K562 (cell line): ENCODE results near the gene UBE2O.

Source experiments
- ARID2 ChIP-seq: fragments of 450-650 bp; IDR thresholded peaks from 2 replicates; pipeline ENCODE4 v1.6.1; 2017; ENCODE audit warnings: antibody characterized with exemption, mild to moderate bottlenecking
- CCNT2 ChIP-seq: IDR thresholded peaks from 2 replicates; pipeline ENCODE4 v1.6.1; 2011; ENCODE audit warnings: borderline replicate concordance, low read depth, mild to moderate bottlenecking, moderate library complexity, mixed read lengths, low read length; ENCODE audit not compliant: insufficient read length; ENCODE audit errors: extremely low read depth
- EP300 ChIP-seq: IDR thresholded peaks from 2 replicates; pipeline ENCODE4 v1.6.1; 2012; ENCODE audit warnings: low read length, improper control_type of control experiment
- KAT2B ChIP-seq: IDR thresholded peaks from one replicate; pipeline ENCODE4 v1.6.1; 2012; ENCODE audit warnings: low read depth, mild to moderate bottlenecking, control low read depth, inconsistent platforms, low read length, moderate library complexity
- NFYB ChIP-seq: IDR thresholded peaks from 2 replicates; pipeline ENCODE4 v1.6.1; 2011; ENCODE audit warnings: mild to moderate bottlenecking, moderate library complexity; ENCODE audit not compliant: insufficient read length; ENCODE audit errors: extremely low read depth
- NRF1 ChIP-seq, 2 experiments: fragments of 450-650 bp; IDR thresholded peaks in 1 of 2; conservative IDR thresholded peaks in 1 of 2; 2 replicates each; pipeline ENCODE4 v1.6.1; 2014; ENCODE audit warnings: mild to moderate bottlenecking in 2 of 2
- PHB2 ChIP-seq: fragments of 450-650 bp; IDR thresholded peaks from 2 replicates; pipeline ENCODE4 v1.6.1; 2017; ENCODE audit warnings: low read depth
- POLR2A ChIP-seq: fragments of 450-650 bp; conservative IDR thresholded peaks from 2 replicates; pipeline ENCODE4 v1.6.1; 2016
- RBFOX2 ChIP-seq: fragments of 200-400 bp; formaldehyde crosslinking; IDR thresholded peaks from 2 replicates; pipeline ENCODE4 v1.6.1; 2017; ENCODE audit warnings: low read depth, mild to moderate bottlenecking, low read length, moderate library complexity
- TF ChIP-seq, protein P1 (sequence below): fragments of 250-450 bp; sonication (Bioruptor Pico); IDR thresholded peaks from 2 replicates; pipeline ENCODE4 v1.8.0; 2022; ENCODE audit warnings: inconsistent platforms
- TF ChIP-seq, protein P2 (sequence below): sonication (generic); formaldehyde crosslinking; IDR thresholded peaks from 2 replicates; pipeline ENCODE4 v1.9.0; 2022; ENCODE audit warnings: mild to moderate bottlenecking, missing genetic modification reagents

DNA sequence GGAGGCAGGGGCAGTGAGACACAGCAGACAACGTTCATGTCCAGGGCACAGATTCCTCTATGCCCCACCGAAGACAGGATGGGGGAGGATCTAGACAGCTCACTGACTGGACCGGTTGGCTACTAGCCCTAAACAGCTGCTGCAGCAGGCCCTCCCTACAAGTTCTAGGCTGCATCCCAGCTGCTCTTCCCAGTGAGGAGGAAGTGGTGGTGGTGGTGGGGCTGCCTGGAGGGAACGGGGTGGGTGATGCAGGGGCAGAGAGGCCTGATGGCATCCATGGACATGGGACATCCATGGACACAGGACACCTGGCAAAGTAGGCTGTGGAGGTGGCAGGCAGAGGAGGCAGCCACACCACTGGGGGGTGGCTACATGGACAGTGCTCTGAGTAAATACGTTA lies 50.2 kb downstream of the UBE2O start:
- TF ChIP-seq, protein P1, sequence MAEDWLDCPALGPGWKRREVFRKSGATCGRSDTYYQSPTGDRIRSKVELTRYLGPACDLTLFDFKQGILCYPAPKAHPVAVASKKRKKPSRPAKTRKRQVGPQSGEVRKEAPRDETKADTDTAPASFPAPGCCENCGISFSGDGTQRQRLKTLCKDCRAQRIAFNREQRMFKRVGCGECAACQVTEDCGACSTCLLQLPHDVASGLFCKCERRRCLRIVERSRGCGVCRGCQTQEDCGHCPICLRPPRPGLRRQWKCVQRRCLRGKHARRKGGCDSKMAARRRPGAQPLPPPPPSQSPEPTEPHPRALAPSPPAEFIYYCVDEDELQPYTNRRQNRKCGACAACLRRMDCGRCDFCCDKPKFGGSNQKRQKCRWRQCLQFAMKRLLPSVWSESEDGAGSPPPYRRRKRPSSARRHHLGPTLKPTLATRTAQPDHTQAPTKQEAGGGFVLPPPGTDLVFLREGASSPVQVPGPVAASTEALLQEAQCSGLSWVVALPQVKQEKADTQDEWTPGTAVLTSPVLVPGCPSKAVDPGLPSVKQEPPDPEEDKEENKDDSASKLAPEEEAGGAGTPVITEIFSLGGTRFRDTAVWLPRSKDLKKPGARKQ (CRISPR knock-in tag): no peak
- TF ChIP-seq NFYB (no peak), NRF1 (conservative IDR thresholded peaks at IDR 0.05 in 1 of 2, IDR thresholded peaks at IDR 0.05 in 1 of 2) (no peak), CCNT2 (no peak), KAT2B (no peak), PHB2 (no peak), EP300 (no peak), RBFOX2 (no peak), POLR2A (no peak), ARID2 (no peak)
- TF ChIP-seq, protein P2, sequence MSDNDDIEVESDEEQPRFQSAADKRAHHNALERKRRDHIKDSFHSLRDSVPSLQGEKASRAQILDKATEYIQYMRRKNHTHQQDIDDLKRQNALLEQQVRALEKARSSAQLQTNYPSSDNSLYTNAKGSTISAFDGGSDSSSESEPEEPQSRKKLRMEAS (CRISPR knock-in tag): no peak
